ENCODE results near the gene LRRN2.

Gene LRRN2

GRCh38 chr1:204621396-204621795, 64.1 kb downstream of the LRRN2 start:
- H3K9me3 Mint-ChIP-seq = no peaks in the 10 kb centered on the region
- DNase-seq (ENCODE audit: low spot score in 2 of 2) (no peak), ATAC-seq (no peak)
- H3K4me3 Mint-ChIP-seq = no peak overlapping the region
- H3K4me1 Mint-ChIP-seq = no peaks in the 10 kb centered on the region
- no peaks in the 10 kb centered on the region for H3K36me3 Mint-ChIP-seq
- H3K27ac Mint-ChIP-seq = no peak overlapping the region

- H3K27ac Mint-ChIP-seq = no peak overlapping the region
- no peaks in the 10 kb centered on the region for H3K36me3 Mint-ChIP-seq
- no peaks in the 10 kb centered on the region for H3K9me3 Mint-ChIP-seq
- H3K4me1 Mint-ChIP-seq = no peaks in the 10 kb centered on the region
- ATAC-seq = no peak
- no peak for DNase-seq (ENCODE audit: low spot score in 2 of 2)
- H3K4me3 Mint-ChIP-seq = no peak overlapping the region
Observed at GRCh38 chr1:204619721-204620120, 65.8 kb downstream of the LRRN2 start.

- H3K9me3 Mint-ChIP-seq = no peaks in the 10 kb centered on the region
- H3K27ac Mint-ChIP-seq = no peak overlapping the region
- no peak for ATAC-seq
- H3K4me1 Mint-ChIP-seq = no peaks in the 10 kb centered on the region
- no peaks in the 10 kb centered on the region for H3K36me3 Mint-ChIP-seq
- H3K4me3 Mint-ChIP-seq = no peak overlapping the region
- no peak for DNase-seq (ENCODE audit: low spot score in 2 of 2)
Observed at GRCh38 chr1:204618148-204618760, 67.3 kb downstream of the LRRN2 start.

- no peak overlapping the region for H3K4me3 Mint-ChIP-seq
- DNase-seq (ENCODE audit: low spot score in 2 of 2) (no peak), ATAC-seq (no peak)
- no peaks in the 10 kb centered on the region for H3K4me1 Mint-ChIP-seq
- H3K27ac Mint-ChIP-seq = no peak overlapping the region
- no peaks in the 10 kb centered on the region for H3K36me3 Mint-ChIP-seq
- no peaks in the 10 kb centered on the region for H3K9me3 Mint-ChIP-seq
Observed at GRCh38 chr1:204617256-204618147, 68.0 kb downstream of the LRRN2 start.

GRCh38 chr1:204616641-204617040, 68.9 kb downstream of the LRRN2 start:
- Mint-ChIP-seq H3K9me3 (no peaks in the 10 kb centered on the region), H3K27ac (no peak overlapping the region)

GRCh38 chr1:204615881-204616280, 69.7 kb downstream of the LRRN2 start:
- Mint-ChIP-seq H3K4me3 (no peak overlapping the region), H3K36me3 (no peaks in the 10 kb centered on the region), H3K27ac (no peak overlapping the region), H3K4me1 (no peaks in the 10 kb centered on the region), H3K9me3 (no peaks in the 10 kb centered on the region)
- ATAC-seq (no peak), DNase-seq (ENCODE audit: low spot score in 2 of 2) (no peak)

More at GRCh38 chr1:204616641-204617040, 68.9 kb downstream of the LRRN2 start:
- ATAC-seq (no peak), DNase-seq (ENCODE audit: low spot score in 2 of 2) (no peak)
- H3K4me3 Mint-ChIP-seq = no peak overlapping the region
- no peaks in the 10 kb centered on the region for H3K4me1 Mint-ChIP-seq
- no peaks in the 10 kb centered on the region for H3K36me3 Mint-ChIP-seq

- no peaks in the 10 kb centered on the region for H3K9me3 Mint-ChIP-seq
- no peak for DNase-seq (ENCODE audit: low spot score in 2 of 2)
- no peaks in the 10 kb centered on the region for H3K4me1 Mint-ChIP-seq
- no peak overlapping the region for H3K4me3 Mint-ChIP-seq
- ATAC-seq = no peak
- H3K36me3 Mint-ChIP-seq = no peaks in the 10 kb centered on the region
- H3K27ac Mint-ChIP-seq = no peak overlapping the region
Observed at GRCh38 chr1:204613636-204614035, 71.9 kb downstream of the LRRN2 start.

GRCh38 chr1:204612326-204612725, 73.2 kb downstream of the LRRN2 start:
- no peak for DNase-seq (ENCODE audit: low spot score in 2 of 2)
- Mint-ChIP-seq H3K36me3 (no peaks in the 10 kb centered on the region), H3K4me1 (no peaks in the 10 kb centered on the region), H3K27ac (no peak overlapping the region), H3K4me3 (no peak overlapping the region), H3K9me3 (no peaks in the 10 kb centered on the region)
- no peak for ATAC-seq

GRCh38 chr1:204611036-204611435, 74.5 kb downstream of the LRRN2 start:
- Mint-ChIP-seq H3K27ac (no peak overlapping the region), H3K4me1 (no peaks in the 10 kb centered on the region), H3K9me3 (no peaks in the 10 kb centered on the region)

GRCh38 chr1:204607910-204608309, 77.6 kb downstream of the LRRN2 start:
- no peaks in the 10 kb centered on the region for H3K4me1 Mint-ChIP-seq
- no peak for ATAC-seq
- no peaks in the 10 kb centered on the region for H3K9me3 Mint-ChIP-seq
- H3K36me3 Mint-ChIP-seq = no peaks in the 10 kb centered on the region
- no peak for DNase-seq (ENCODE audit: low spot score in 2 of 2)
- no peak overlapping the region for H3K4me3 Mint-ChIP-seq
- no peak overlapping the region for H3K27ac Mint-ChIP-seq

More at GRCh38 chr1:204611036-204611435, 74.5 kb downstream of the LRRN2 start:
- no peak for ATAC-seq
- no peaks in the 10 kb centered on the region for H3K36me3 Mint-ChIP-seq
- no peak overlapping the region for H3K4me3 Mint-ChIP-seq
- no peak for DNase-seq (ENCODE audit: low spot score in 2 of 2)

GRCh38 chr1:204605791-204606190, 79.7 kb downstream of the LRRN2 start:
- Mint-ChIP-seq H3K9me3 (no peaks in the 10 kb centered on the region), H3K36me3 (no peaks in the 10 kb centered on the region), H3K4me3 (no peak overlapping the region), H3K27ac (no peak overlapping the region), H3K4me1 (no peaks in the 10 kb centered on the region)
- DNase-seq (ENCODE audit: low spot score in 2 of 2) (no peak), ATAC-seq (no peak)

GRCh38 chr1:204602871-204603542, 82.5 kb downstream of the LRRN2 start:
- DNase-seq (ENCODE audit: low spot score in 2 of 2) (no peak), ATAC-seq (no peak)
- no peak overlapping the region for H3K27ac Mint-ChIP-seq
- H3K9me3 Mint-ChIP-seq = no peaks in the 10 kb centered on the region
- H3K36me3 Mint-ChIP-seq = no peaks in the 10 kb centered on the region
- no peaks in the 10 kb centered on the region for H3K4me1 Mint-ChIP-seq
- H3K4me3 Mint-ChIP-seq = no peak overlapping the region

GRCh38 chr1:204602111-204602579, 83.4 kb downstream of the LRRN2 start:
- H3K9me3 Mint-ChIP-seq = no peaks in the 10 kb centered on the region
- no peak overlapping the region for H3K27ac Mint-ChIP-seq
- ATAC-seq (no peak), DNase-seq (ENCODE audit: low spot score in 2 of 2) (no peak)
- no peak overlapping the region for H3K4me3 Mint-ChIP-seq
- no peaks in the 10 kb centered on the region for H3K36me3 Mint-ChIP-seq
- H3K4me1 Mint-ChIP-seq = no peaks in the 10 kb centered on the region

GRCh38 chr1:204600968-204601367, 84.6 kb downstream of the LRRN2 start:
- H3K27ac Mint-ChIP-seq = no peak overlapping the region
- H3K4me1 Mint-ChIP-seq = no peaks in the 10 kb centered on the region
- ATAC-seq (no peak), DNase-seq (ENCODE audit: low spot score in 2 of 2) (no peak)
- H3K4me3 Mint-ChIP-seq = no peak overlapping the region
- H3K9me3 Mint-ChIP-seq = no peaks in the 10 kb centered on the region
- H3K36me3 Mint-ChIP-seq = no peaks in the 10 kb centered on the region

GRCh38 chr1:204600203-204600602, 85.3 kb downstream of the LRRN2 start:
- Mint-ChIP-seq H3K4me1 (no peaks in the 10 kb centered on the region), H3K9me3 (no peaks in the 10 kb centered on the region), H3K4me3 (no peak overlapping the region), H3K27ac (no peak overlapping the region), H3K36me3 (no peaks in the 10 kb centered on the region)
- no peak for DNase-seq (ENCODE audit: low spot score in 2 of 2)
- ATAC-seq = no peak
